Measurements from ENCODE around the gene GUCY1B1.

Gene GUCY1B1

DNA sequence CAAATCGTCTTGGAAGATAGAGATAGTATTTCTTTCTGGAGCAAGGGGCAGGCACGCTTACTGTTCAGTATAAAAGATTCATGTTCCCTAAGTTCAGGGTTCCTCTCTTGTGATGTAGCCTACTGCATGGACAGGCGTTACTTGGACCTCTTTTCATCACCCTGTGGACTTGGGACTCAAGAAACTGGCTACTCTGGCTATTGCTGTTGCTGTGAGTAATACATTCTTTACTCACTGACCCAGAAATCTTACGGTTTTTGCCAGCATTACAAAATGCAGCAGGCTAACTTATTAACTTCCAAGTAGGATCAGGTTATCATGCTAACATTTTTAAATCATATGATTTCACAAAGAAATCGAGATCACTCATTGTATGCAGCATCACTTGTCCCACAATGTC is 12.8 kb upstream of the GUCY1B1 start:
- H3K9me3 Mint-ChIP-seq = no peaks in the 10 kb centered on the region
- H3K4me3 Mint-ChIP-seq = no peak overlapping the region
- H3K27ac Mint-ChIP-seq = no peak overlapping the region
- intact Hi-C loops (cut with micrococcal nuclease) = no loop called here
- no peaks in the 10 kb centered on the region for H3K36me3 Mint-ChIP-seq (ENCODE audit: low read depth)
- H3K4me1 Mint-ChIP-seq (ENCODE audit: low read depth) = no peaks in the 10 kb centered on the region
- no peaks in the 10 kb centered on the region for H3K27me3 Mint-ChIP-seq

DNA sequence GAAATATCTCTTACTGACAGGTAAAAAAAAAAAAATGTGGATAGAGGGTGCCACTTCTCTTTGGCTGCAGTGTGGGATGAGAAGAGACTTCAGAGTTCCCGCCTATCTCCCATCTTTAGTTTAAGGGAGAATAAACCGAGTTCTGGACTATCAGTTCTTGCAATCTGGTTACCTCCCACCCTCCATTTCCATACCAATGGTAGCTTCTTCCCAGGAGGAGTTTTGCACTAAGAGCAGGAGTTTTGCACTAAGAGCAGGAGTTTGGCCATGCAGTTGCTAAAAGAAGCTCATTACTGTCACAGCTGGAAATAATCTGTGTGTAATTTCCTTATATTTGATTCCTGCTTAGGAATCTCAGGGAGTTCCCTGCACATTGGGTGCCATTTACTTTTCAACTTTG is 10.8 kb upstream of the GUCY1B1 start:
- intact Hi-C loops (cut with micrococcal nuclease) = no loop called here
- Mint-ChIP-seq H3K4me3 (no peak overlapping the region), H3K4me1 (ENCODE audit: low read depth) (no peaks in the 10 kb centered on the region), H3K27me3 (no peaks in the 10 kb centered on the region), H3K9me3 (no peaks in the 10 kb centered on the region), H3K27ac (no peak overlapping the region), H3K36me3 (ENCODE audit: low read depth) (no peaks in the 10 kb centered on the region)

DNA sequence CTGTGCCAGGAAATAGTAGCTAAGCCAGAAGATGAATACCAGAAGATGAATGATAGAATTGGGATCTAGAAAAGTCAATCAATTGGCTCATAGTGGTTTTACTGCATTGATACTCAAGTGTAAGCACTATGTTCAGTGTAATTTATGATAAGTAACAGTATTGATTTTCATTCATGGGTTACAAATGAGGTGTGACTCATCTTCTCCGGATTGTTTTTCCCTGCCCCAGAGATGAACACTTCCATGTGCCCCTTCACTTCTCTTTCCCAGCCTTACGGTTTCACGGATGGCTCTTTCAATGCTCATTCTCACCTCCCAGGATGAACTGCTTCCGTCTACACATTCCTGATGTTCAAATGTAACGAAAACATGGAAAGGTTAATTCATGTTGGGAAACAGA is 9.8 kb upstream of the GUCY1B1 start:
- Mint-ChIP-seq H3K4me1 (ENCODE audit: low read depth) (no peaks in the 10 kb centered on the region), H3K9me3 (no peaks in the 10 kb centered on the region), H3K36me3 (ENCODE audit: low read depth) (no peaks in the 10 kb centered on the region), H3K27me3 (no peaks in the 10 kb centered on the region), H3K27ac (no peak overlapping the region), H3K4me3 (no peak overlapping the region)
- intact Hi-C loops (cut with micrococcal nuclease) = no loop called here

DNA sequence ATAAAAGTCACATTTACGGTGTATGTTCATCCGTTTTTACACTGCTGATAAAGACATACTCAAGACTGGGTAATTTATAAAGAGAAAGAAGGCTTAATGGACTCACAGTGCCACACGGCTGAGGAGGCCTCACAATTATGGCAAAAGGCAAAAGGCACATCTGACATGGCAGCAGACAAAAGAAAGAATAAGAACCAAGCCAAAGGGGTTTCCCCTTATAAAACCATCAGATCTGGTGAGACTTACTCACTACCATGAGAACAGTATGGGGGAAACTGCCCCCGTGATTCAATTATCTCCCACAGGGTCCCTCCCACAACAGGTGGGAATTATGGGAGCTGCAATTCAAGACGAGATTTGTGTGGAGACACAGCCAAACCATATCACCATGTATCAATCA is 7.3 kb upstream of the GUCY1B1 start:
- intact Hi-C loops (cut with micrococcal nuclease) = loop anchor here (10.0 kb wide), 1 partner anchor 87 kb away; the partner anchor contains the start of gene GUCY1A1
- Mint-ChIP-seq H3K4me3 (no peak overlapping the region), H3K9me3 (no peaks in the 10 kb centered on the region), H3K27me3 (no peaks in the 10 kb centered on the region), H3K27ac (no peak overlapping the region), H3K4me1 (ENCODE audit: low read depth) (no peaks in the 10 kb centered on the region), H3K36me3 (ENCODE audit: low read depth) (no peaks in the 10 kb centered on the region)

DNA sequence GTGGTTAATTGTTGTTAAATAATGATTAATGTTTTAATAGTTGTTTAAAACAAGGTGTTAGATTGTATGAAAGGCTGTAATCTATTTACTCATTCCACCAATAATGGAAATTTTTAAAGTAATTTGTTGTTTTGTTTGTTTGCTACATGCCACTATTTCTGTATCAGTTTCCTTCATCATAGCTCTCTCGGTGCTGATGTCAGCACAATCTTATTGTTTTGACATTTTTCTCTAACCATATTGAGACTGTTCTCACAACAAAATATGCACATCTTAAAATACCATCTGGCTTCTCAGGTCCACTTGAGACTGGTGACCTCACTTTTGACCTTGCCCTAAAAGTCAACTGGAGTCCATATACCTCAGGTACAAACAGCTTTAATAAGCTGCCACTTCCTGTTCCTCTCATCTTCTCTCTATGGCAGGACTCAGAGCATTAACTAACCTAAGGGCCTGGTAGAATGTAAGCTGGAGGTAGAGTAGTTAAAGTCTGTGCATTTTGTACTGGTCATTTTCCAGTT is 1.0 kb upstream of the GUCY1B1 start:
- Mint-ChIP-seq H3K27me3 (peaks cover 22% of the 10 kb centered on the region), H3K4me3 (no peak overlapping the region), H3K9me3 (no peaks in the 10 kb centered on the region), H3K36me3 (ENCODE audit: low read depth) (no peaks in the 10 kb centered on the region), H3K4me1 (ENCODE audit: low read depth) (peaks cover 7% of the 10 kb centered on the region), H3K27ac (no peak overlapping the region)
- intact Hi-C loops (cut with micrococcal nuclease) = loop anchor here (10.0 kb wide), 1 partner anchor 93 kb away; the partner anchor contains the start of gene GUCY1A1

DNA sequence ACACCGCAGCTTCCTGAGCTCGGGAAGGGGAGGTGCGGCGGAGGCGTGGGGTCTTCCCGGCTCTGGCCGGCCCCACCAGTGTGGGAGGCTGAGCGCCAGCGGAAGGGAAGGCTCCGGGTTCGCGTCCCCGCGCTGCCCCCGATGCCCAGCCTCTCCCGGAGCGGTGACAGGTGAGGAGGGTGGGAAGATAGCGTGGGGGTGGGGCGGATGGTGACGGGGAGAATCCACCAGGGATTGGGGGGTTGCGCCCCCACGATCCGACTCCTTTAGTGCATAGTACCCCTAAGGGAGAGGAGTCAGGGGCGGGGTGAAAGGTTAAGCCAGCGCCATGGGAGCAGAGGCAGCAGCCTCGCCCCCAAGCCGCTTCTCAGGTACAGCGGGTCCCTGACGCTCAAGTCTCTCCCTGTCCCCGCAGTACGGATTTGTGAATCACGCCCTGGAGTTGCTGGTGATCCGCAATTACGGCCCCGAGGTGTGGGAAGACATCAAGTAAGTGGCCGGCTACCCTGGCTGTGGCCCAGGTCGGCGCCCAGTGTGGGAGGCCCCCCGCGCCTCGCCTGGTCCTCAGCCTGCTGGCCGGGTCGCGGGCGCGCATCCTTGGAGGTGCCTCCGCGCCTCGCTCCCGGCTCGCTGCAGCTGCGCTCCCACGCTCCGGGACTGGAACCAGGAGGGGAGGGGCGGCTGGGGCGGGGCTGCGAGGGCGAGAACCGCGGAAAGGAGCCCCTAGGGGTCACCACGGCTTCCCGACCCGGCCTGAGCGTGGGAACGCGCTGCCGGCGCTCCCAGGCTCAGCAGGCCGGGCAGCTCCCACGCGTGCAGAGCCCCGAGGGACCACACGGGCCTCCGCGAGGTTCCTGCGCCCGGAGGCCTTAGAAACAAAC is 791 bp downstream of the GUCY1B1 start:
- Mint-ChIP-seq H3K27ac (peak overlapping the region; percentile 17), H3K27me3 (peaks cover 22% of the 10 kb centered on the region), H3K9me3 (no peaks in the 10 kb centered on the region), H3K4me3 (peak overlapping the region; percentile 78), H3K36me3 (ENCODE audit: low read depth) (no peaks in the 10 kb centered on the region), H3K4me1 (ENCODE audit: low read depth) (peaks cover 9% of the 10 kb centered on the region)
- intact Hi-C loops (cut with micrococcal nuclease) = loop anchor here (10.0 kb wide), 1 partner anchor 95 kb away; the partner anchor contains the start of gene GUCY1A1

DNA sequence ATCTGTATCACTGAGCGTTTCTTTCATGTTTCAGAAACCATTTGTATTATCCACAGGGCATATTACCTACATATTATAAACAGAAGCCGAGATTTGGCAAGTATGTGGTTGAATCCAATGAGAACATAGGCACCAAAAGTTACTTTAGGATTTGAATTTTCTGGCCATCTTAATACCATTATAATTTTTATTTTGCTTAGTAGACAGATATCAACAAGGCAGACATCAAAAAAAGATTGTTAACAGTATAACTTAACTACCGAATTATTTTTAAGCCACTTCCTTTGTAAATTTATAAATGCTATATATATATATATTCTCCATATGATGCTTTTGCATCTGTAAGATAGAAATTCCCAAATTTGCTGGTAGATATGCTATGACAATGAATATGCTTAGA is 2.2 kb downstream of the GUCY1B1 start:
- Mint-ChIP-seq H3K9me3 (no peaks in the 10 kb centered on the region), H3K4me1 (ENCODE audit: low read depth) (peaks cover 13% of the 10 kb centered on the region), H3K4me3 (no peak overlapping the region), H3K36me3 (ENCODE audit: low read depth) (no peaks in the 10 kb centered on the region), H3K27ac (no peak overlapping the region), H3K27me3 (peaks cover 22% of the 10 kb centered on the region)
- intact Hi-C loops (cut with micrococcal nuclease) = no loop called here

DNA sequence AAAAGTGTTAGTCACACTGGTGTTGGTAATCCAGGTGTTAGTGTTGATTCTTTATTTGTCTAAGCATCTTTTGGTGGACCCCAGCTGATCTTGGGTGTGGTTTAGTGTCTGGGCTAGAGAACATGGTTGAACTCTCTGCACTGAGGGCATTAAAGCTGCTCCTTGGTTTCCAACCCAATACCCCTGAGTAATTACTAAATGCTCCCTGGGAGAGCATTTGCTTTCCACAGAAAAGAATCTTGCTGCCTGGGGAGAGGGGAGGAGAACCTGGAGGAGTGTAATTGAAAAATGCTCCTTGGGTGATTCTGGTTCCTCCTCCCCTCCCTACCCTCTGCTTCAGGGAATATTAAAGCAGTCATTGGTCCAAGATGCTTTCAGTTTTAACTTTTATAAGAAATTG is 3.1 kb downstream of the GUCY1B1 start:
- Mint-ChIP-seq H3K4me3 (no peak overlapping the region), H3K27me3 (peaks cover 22% of the 10 kb centered on the region), H3K36me3 (ENCODE audit: low read depth) (no peaks in the 10 kb centered on the region), H3K4me1 (ENCODE audit: low read depth) (peaks cover 13% of the 10 kb centered on the region), H3K27ac (no peak overlapping the region), H3K9me3 (no peaks in the 10 kb centered on the region)
- intact Hi-C loops (cut with micrococcal nuclease) = no loop called here

DNA sequence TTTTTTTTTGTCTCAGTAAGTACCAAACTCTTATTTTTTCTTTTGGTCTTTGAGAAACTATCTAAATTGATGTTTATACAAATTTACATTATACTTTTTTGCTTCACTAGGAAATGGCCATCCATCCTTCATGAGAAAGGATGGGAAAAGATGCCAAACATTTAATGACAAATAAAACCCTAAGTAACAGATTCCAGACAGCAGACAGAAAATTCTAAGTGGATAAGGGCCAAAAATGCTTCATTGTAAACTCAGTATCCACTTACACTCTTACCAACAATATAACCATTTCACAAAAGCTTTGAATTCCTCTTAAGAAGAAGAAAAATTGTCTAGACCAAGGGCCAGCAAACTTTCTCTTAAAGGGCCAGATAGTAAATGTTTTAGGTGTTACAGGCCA is 3.5 kb downstream of the GUCY1B1 start:
- no peaks in the 10 kb centered on the region for H3K9me3 Mint-ChIP-seq
- no peak overlapping the region for H3K4me3 Mint-ChIP-seq
- peaks cover 13% of the 10 kb centered on the region for H3K4me1 Mint-ChIP-seq (ENCODE audit: low read depth)
- H3K27ac Mint-ChIP-seq = no peak overlapping the region
- H3K36me3 Mint-ChIP-seq (ENCODE audit: low read depth) = no peaks in the 10 kb centered on the region
- intact Hi-C loops (cut with micrococcal nuclease) = no loop called here
- peaks cover 22% of the 10 kb centered on the region for H3K27me3 Mint-ChIP-seq

DNA sequence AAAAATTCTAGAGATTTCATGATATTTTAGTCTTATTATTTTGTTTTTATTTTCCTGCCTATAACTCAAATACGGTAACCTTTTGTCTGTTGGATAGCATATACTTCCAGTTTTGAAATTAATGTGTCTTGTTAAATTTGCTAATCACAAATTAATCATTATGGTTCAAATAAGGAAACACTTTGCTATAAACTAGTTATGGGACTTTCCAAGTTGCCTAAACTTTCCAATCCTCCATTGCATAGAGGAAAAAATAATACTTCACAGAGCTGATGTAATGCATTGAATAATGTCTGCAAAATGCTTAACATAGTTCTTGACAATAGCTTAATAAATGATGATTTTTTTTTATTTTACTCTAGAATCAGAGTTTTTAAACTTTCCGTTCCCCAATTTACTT is 4.7 kb downstream of the GUCY1B1 start:
- Mint-ChIP-seq H3K36me3 (ENCODE audit: low read depth) (no peaks in the 10 kb centered on the region), H3K4me1 (ENCODE audit: low read depth) (peaks cover 11% of the 10 kb centered on the region), H3K27ac (no peak overlapping the region), H3K4me3 (no peak overlapping the region), H3K9me3 (no peaks in the 10 kb centered on the region), H3K27me3 (peaks cover 19% of the 10 kb centered on the region)
- intact Hi-C loops (cut with micrococcal nuclease) = no loop called here

DNA sequence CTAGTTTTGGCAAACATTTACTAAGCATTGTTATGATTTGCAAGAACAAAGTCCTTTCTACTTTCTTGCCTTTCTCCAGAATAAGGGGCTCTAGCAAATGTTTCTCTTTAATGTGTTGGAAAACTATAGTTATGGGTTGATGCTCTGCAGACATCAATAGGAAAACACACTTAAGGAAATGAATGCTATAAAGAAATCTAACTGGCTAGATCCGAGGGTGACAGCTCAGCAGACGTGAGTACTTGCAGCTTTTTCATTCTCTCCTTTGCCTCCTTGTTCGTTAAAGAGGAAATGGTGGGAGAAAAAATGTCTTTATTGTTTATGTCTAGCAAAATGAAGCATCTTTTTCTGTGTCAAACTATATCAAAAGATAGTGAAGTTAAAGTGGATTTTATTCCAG is 6.3 kb downstream of the GUCY1B1 start:
- no peak overlapping the region for H3K27ac Mint-ChIP-seq
- H3K9me3 Mint-ChIP-seq = no peaks in the 10 kb centered on the region
- intact Hi-C loops (cut with micrococcal nuclease) = no loop called here
- peaks cover 12% of the 10 kb centered on the region for H3K4me1 Mint-ChIP-seq (ENCODE audit: low read depth)
- H3K4me3 Mint-ChIP-seq = no peak overlapping the region
- no peaks in the 10 kb centered on the region for H3K36me3 Mint-ChIP-seq (ENCODE audit: low read depth)
- H3K27me3 Mint-ChIP-seq = peaks cover 6% of the 10 kb centered on the region

DNA sequence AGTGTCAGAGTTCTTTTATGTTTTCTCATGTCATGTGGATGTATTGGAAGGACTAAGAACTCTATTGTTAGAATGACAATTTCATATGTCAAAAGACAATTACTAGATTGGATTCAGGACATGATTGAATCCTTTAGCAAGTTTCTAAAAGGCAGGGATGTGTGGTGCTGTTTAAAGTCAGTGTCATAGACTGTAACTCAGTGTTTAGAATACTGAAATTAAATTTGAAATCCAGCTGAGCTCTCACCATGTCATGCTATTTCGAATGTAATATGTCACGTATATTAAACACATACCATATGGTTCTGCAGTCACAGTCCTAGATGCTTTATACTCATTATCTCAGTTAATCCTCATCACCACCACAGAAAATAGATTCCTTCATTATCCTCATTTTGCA is 7.8 kb downstream of the GUCY1B1 start:
- H3K9me3 Mint-ChIP-seq = no peaks in the 10 kb centered on the region
- intact Hi-C loops (cut with micrococcal nuclease) = no loop called here
- H3K27me3 Mint-ChIP-seq = no peaks in the 10 kb centered on the region
- H3K27ac Mint-ChIP-seq = no peak overlapping the region
- no peaks in the 10 kb centered on the region for H3K36me3 Mint-ChIP-seq (ENCODE audit: low read depth)
- H3K4me3 Mint-ChIP-seq = no peak overlapping the region
- H3K4me1 Mint-ChIP-seq (ENCODE audit: low read depth) = peaks cover 12% of the 10 kb centered on the region

DNA sequence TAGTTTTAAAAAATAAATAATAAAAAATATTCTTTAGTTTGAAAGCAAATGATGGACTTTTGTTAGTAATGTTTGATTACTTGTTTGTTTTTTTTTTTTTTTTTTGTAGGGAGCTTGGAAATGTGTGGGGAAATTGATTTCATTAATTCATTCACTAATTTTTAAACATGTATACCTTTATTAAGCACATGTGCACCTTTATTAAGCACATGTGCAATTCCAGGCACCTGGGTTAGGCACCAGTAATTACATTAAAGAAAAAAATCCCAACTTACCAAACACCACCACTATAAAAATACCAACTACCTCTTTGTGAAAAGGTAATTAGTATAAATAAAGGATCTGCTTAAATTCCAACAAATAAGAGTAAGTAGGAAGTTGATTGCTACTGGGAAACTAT is 9.5 kb downstream of the GUCY1B1 start:
- no peaks in the 10 kb centered on the region for H3K27me3 Mint-ChIP-seq
- H3K4me1 Mint-ChIP-seq (ENCODE audit: low read depth) = peaks cover 12% of the 10 kb centered on the region
- no peak overlapping the region for H3K27ac Mint-ChIP-seq
- intact Hi-C loops (cut with micrococcal nuclease) = no loop called here
- no peaks in the 10 kb centered on the region for H3K36me3 Mint-ChIP-seq (ENCODE audit: low read depth)
- no peak overlapping the region for H3K4me3 Mint-ChIP-seq
- H3K9me3 Mint-ChIP-seq = no peaks in the 10 kb centered on the region

DNA sequence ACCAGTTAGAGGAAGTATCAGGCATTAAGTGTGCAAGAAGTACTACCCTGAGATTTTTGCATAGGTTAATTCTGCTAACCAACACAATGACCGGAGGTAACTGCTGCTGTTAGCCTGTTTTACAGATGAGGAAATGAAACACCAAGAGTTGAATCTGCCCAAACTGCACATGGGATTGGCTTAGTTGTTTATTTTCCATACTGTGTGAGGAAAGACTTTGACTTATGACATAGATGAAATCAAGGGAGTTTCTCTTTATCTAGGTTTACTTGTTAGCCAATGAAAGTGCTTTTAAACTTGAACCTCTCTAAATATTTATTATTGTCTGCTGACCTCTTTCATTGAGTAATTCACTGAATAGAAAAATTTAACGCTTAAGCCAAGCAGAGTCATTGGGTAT is 10.3 kb downstream of the GUCY1B1 start:
- no peak overlapping the region for H3K27ac Mint-ChIP-seq
- H3K36me3 Mint-ChIP-seq (ENCODE audit: low read depth) = no peaks in the 10 kb centered on the region
- H3K9me3 Mint-ChIP-seq = no peaks in the 10 kb centered on the region
- peaks cover 12% of the 10 kb centered on the region for H3K4me1 Mint-ChIP-seq (ENCODE audit: low read depth)
- intact Hi-C loops (cut with micrococcal nuclease) = no loop called here
- H3K4me3 Mint-ChIP-seq = no peak overlapping the region
- H3K27me3 Mint-ChIP-seq = no peaks in the 10 kb centered on the region
